ENCODE results near the gene GPRC5D.
A peak's percentile ranks its signal among the peaks of the same experiment; 100 is the strongest.

The GPRC5D gene

DNA sequence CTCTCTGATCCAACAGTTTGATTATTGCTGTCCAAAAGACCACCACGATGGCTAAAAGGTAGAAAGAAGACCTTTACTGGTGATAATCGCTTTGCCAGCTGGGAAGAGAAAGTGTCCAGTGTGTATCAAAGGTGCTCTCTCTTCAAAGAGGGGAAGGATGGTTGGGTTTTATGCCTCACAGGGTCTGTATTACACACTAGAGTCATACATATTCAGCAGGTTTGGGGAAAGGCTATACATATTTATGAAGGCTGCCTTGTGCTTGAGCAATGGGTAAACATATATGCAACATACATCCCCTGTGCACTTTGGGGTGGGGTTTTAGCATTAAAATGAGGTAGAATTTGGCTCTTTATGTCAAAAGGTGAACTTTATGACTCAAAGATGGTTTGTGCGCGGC, 18.2 kb downstream of the GPRC5D start:
- DNase-seq = no peak

- DNase-seq = no peak
Measured at GRCh38 chr12:12930633-12931219, 21.2 kb downstream of the GPRC5D start.

DNA sequence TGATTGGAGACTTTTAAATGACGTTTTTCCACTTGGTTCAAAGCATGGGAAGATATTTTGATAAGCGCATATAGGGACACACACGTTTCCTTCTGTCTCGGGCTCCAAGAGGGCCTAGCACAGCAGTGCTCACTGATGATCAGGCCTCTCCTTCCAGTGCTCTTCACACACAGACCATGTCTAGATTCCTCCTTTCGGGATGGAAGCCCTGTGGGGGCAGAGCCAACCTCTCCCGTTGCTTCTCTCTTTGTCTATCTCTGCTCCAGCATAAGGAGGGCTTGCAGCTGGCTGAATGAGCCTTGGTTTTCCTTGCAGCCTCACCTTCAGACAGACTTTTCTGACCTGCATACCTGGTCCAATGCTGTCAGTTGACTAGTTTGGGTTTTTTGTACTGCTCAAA, 22.3 kb downstream of the GPRC5D start:
- DNase-seq = no peak

DNA sequence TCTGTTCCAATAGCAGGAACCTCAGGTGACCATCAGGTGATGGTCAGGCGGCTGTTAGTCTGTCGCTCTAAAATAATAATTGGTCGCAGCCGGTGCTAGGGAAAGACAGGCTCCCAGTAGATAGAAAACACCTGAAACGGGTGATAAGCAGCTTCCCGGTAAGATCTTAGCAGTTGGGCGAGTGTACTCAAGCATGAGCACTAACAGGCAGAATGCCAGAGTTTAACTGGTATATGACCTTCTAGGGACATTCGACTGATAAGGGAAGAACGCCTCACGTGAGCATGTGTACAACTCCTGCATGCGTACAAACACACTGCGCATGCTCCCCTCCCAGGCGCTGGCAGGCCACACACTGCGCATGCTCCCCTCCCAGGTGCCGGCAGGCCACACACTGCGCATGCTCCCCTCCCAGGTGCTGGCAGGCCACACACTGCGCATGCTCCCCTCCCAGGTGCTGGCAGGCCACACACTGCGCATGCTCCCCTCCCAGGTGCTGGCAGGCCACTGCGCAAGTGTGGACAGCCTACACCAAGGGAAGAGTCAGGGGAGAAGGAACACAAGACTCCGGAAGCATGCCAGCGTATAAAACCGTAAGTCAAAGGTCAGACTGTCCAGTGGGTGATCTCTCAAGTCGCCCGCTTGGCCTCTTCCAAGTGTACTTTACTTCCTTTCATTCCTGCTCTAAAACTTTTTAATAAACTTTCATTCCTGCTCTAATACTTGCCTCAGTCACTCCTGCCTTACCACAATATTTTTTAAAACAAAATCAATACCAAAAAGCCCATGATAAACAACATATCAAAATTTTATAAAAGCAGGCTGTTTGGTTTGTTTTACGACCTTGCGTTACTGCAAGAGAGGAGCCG, 24.5 kb downstream of the GPRC5D start:
- DNase-seq = peak; percentile 63

- DNase-seq = no peak
Measured at GRCh38 chr12:12926571-12927071, 25.3 kb downstream of the GPRC5D start.

DNA sequence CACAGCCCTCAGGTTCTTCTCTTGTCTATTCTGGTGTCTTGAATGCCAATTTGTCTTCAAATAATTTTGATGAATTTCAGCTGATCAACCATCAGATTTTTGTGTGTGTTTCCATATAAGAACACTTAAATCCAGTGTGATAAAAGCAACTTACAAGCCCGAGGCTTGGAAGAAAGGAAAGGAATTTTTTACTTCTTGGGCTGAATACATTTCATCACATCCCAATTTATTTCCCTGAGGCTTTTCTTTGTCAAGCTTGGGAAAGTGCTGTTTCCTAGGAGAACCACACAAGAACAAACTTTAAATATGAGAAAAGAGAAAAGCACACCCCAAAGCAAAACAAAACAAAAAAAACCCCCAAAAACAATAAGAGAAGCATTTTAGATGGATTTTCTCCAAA, 26.6 kb downstream of the GPRC5D start:
- no peak for DNase-seq

DNA sequence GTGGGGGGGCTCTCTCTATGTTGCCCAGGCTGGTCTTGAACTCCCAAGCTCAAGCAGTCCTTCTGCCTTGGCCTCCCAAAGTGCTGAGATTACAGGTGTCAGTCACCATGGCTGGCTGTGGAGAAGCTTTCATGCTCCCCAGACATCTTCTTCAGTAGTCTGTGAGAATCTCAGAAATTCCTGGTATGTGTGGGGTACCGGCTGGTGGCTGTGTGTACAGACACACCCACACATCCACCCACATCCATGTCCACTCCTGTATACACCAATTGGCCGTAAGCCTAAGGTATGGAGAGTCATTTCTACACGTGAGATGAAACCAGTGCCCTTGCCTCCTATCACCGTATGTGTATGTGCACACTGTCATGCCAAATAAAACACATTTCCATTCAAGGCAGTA, 27.8 kb downstream of the GPRC5D start:
- DNase-seq = no peak

- no peak for DNase-seq
Measured at GRCh38 chr12:12922978-12923377, 29.0 kb downstream of the GPRC5D start.

DNA sequence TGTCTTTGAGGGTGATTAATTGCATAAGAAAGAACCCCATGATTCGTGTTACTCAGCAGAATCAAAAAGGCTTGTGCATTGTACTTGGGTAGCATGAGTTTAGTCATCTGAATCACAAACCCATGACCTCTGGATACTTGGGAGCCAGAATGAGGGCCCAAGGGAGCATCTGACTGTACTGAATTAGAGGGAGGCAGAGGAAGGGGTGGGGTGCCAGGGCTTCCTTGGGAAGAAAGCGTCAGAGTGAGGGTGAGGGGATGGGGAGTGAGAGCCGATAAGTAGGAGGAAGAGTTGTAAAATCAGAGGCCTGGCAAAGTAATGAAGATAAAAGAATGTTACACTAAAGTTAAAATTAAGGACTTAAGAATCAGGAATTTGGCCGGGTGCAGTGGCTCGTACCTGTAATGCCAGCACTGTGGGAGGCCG, 29.8 kb downstream of the GPRC5D start:
- DNase-seq = no peak

DNA sequence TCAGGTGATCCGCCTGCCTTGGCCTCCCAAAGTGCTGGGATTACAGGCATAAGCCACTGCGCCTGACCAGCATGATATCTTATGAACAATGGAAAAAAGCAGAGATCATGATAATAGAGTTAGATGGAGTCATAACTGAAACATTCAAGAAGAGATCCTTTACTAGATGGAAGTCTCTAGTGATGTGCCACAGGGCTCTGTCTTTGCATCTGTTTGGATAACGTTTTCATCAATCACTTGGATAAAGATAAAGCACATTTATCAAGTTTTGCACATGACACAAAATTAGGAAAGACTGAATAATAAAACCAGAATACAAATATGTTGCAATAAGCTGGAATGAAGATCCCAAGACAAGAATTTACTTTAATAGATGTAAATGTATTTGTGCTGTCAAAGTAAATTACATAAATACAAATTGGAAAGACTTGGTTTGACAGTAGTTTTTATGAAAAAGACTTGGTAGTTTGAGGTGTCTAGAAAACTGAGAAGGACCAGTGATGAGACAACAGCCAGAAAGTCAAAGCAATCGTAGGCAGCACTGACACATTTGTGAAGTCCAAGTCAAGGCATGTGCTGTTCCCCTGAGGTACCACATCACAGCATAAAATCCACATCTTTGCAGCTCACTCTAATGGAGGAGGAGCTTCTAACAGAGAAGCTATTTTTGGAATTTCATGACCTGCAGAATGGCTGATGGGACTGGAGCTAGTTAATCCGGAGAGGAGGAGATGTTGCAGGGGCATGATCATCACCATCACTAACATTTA, 32.1 kb downstream of the GPRC5D start:
- no peak for DNase-seq

- no peak for DNase-seq
Measured at GRCh38 chr12:12918781-12919389, 33.1 kb downstream of the GPRC5D start.

DNA sequence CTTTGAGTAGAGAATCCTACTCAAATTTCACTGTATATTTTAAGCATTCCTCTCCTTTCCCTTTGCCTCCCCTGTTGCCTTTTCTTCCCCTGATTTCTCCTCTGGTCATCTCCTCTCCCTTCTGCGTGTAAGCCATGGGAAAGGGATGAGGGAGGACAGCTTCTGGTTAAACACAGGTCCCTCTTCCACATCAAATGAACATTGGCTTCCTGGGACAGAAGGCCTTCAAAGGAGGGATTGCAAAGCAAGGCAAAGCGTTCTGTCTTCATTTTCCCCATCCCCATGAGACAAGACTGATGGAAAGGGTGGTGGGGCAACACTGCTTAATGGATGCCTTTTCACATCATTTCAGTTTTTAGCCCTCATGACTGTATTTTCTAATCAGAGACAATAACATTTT, 34.5 kb downstream of the GPRC5D start:
- DNase-seq = no peak

GRCh38 chr12:12916135-12916944, 35.6 kb downstream of the GPRC5D start:
- DNase-seq = peak; percentile 91

- DNase-seq = no peak
Measured at GRCh38 chr12:12915656-12916055, 36.3 kb downstream of the GPRC5D start.

DNA sequence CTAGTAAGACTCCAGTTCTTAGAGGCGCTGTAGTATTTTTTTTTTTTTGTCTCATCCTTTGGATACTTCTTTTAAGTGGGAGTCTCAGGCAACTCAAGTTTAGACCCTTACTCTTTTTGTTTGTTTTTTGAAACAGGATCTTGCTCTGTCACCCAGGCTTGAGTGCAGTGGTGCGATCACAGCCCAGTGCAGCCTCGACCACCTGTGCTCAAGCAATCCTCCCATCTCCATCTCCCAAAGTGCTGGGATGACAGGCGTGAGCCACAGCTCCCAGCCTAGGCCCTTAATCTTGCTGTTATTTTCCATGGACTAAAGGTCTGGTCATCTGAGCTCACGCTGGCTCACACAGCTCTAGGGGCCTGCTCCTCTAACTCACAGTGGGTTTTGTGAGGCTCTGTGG, 39.3 kb downstream of the GPRC5D start:
- DNase-seq = no peak

- no peak for DNase-seq
Measured at GRCh38 chr12:12909995-12910420, 42.0 kb downstream of the GPRC5D start.

- no peak for DNase-seq
Measured at GRCh38 chr12:12909228-12909994, 42.6 kb downstream of the GPRC5D start.

DNA sequence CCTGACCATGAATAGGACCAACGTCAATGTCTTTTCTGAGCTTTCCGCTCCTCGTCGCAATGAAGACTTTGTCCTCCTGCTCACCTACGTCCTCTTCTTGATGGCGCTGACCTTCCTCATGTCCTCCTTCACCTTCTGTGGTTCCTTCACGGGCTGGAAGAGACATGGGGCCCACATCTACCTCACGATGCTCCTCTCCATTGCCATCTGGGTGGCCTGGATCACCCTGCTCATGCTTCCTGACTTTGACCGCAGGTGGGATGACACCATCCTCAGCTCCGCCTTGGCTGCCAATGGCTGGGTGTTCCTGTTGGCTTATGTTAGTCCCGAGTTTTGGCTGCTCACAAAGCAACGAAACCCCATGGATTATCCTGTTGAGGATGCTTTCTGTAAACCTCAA, 43.3 kb downstream of the GPRC5D start:
- DNase-seq = no peak

GRCh38 chr12:12908252-12908651, 43.7 kb downstream of the GPRC5D start:
- no peak for DNase-seq

DNA sequence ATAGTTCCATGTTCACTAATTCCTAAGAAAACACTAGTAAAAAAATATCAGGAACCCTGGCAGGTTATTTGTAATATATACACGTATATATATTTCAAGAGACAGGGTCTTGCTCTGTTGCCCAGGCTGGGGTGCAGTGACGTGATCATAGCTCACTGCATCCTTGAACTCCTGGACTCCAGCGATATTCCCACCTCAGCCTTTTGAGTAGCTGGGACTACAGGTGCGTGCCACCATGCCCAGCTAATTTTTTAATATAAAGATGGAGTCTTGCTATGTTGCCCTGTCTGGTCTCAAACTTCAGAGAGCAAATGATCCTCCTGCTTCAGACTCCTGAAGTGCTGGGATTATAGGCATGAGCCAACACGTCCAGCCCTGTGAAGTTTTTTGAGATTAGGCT, 44.4 kb downstream of the GPRC5D start:
- no peak for DNase-seq

All from activated CD4-positive, alpha-beta T cell treated with anti-CD3 and anti-CD28 coated beads, Interleukin-10, Interleukin-2, amounts not matched to agents 100 ng/mL and 50 ng/mL, durations not matched to agents 16 hours and 8 hours (primary cell).